Inflammatory macrophage treated with lipopolysaccharide for 1 hour (primary cell): ENCODE results near the gene GOLGA8K.
"Not testable (repeated sequence)": the region's sequence is repeated elsewhere in the genome, so short reads cannot be mapped to it uniquely, and the experiment has no call there.

Experiments
- DNase-seq, 2 donors: peaks; one replicate each; pipeline ENCODE4 v3.0.0-alpha.2; 2020 to 2022

GOLGA8K gene, protein sequence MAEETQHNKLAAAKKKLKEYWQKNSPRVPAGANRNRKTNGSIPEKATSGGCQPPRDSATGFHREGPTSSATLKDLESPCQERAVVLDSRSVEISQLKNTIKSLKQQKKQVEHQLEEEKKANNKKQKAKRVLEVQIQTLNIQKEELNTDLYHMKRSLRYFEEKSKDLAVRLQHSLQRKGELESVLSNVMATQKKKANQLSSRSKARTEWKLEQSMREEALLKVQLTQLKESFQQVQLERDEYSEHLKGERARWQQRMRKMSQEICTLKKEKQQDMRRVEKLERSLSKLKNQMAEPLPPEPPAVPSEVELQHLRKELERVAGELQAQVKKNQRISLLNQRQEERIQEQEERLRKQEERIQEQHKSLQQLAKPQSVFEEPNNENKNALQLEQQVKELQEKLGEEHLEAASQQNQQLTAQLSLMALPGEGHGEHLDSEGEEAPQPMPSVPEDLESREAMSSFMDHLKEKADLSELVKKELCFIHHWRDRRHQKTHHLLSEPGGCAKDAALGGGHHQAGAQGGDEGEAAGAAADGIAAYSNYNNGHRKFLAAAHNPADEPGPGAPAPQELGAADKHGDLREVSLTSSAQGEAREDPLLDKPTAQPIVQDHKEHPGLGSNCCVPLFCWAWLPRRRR

DNA sequence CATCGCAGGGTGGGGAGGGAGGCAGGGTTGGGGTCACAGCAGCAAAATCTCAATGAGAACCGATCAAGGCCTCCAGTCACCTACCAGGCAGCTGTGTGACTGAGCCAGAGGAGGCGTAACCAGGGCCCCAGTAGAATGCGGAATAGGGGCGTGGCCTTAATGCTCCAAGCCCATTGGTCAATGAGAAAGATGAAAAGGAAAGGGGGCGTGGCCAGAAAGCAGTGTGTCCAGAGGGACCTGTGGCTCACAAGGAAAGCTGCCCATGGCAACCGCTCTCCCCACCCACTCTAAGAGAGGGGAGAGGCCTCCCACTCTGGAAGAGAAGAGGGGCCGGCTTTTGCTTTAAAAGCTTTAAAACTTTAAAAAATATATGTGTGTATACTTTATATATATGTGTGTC lies at the start of gene GOLGA8K:
Gene GOLGA8K, minus strand, starts transcription at position 101 of the 400 bp plus-strand sequence. Its CDS starts 98 bp downstream, at position 3.
- not testable (repeated sequence) for DNase-seq

DNA sequence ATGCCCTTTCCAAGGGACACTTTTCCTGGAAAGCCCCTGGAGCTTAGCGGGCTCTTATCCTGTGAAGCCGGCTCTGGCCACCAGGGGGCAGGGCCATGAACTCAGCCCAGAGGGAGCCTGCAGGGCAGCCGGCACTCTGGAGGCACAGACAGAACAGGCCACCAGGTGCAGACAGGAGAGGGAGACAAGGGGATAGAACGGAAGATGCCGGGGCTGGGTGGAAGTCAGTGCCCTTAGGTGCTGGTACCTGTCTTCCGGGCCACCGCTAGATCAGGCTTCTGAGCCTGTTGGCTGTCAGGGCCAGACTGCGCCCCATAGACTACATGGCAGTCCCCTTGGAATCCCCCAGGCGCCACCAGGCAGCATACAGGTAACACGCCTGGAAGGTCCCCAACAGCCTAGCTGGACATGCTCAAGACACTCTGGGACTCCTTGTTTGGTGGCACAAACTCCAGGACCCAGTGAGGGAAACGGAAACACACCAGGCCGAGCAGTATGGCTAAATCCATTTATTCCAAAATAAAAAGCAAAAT lies 37.4 kb upstream of the GOLGA8K start:
- not testable (repeated sequence) for DNase-seq

DNA sequence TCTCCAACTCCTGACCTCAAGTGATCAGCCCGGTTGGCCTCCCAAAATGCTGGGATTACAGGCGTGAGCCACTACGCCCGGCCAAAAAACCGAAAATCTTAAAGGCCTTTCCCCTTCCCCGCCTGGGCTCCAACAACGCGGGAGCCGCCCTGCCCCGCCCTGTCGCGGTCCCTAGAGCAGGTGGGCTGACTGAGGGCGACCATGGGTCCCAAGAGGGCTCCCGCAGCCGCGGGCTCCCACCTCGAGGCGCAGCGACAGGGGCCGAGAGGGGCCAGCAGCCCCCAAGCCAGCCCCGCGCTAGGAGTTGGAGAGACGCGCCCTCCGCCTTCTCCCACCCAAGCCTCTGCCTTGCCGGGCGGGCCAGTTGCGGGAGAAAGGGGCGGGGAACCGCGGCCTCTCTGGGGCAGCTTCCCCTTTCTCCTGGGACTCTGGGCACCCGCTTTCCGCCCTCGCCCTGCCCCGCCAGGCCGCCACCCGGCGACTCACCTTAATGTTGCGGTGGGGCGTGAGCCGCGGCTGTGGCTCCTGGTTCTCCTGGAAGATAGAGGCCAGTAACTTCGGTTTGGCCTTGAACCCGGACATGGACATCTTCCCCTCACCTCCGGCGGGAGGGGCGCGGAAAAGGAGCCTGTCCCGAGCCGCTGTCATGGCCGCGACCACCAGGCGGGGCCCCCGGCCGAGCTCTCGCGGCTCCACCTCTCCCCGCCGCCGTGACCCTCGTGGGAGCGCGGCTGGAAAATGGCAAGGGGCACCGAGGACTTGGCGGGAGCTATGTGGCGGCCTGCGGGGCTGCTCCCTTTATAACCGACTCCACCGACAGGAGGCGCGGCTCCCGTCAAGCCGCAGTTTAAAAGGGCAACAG lies 31.2 kb upstream of the GOLGA8K start:
- not testable (repeated sequence) for DNase-seq

DNA sequence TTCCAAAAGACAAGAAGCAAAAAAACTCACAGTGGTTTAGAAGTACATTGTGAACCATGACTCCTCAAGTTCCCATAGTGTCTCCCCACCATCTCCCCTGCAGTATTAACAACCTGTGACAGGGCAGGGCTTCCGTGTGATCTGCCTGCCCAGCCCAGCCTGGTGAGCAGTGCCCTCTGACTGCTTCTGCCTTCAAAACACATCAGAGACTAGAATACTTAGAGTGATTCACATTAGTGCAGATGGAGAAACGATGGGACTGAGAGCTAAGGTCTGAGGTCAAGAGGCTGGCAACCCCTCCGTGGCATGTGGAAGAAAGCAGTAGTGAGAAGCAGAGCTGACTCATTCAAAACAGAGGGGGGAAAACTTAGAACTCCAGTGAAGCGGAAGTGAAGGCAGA lies 24.5 kb upstream of the GOLGA8K start:
- DNase-seq: not testable (repeated sequence)

DNA sequence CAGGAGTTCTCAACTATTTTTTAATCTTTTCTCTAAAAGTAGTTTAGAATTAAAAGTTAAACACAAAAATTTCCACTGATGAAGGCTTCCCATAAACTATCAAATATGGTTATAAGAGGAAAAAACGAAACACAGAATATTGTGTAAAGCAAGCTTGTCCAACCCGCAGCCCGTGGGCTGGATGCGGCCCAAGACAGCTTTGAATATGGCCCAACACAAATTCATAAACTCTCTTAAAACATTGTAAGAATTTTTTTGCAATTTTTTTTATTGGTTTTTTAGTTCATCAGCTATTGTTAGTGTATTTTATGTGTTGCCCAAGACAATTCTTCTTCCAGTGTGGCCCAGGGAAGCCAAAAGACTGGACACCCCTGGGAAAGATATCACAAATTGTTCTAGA lies 23.4 kb upstream of the GOLGA8K start:
- peak; percentile 0 for DNase-seq

DNA sequence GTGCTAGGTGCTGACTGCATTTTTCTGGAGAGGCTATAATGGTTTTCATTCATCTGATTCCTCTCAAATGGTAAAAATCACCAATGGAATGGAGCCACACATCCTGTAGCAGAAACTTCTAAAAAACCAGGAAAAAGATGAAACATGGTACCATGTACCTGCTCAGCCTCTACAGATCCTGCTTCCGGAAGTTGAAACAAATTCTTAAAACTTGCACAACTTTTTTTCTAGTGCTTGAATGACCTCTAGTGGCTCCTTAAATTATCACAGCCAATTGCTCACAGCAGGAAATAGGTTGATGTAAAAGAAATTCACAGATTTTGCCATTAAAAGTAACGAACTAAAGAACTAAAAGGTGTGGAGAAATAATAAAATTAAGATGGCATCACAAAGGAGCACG lies 4.8 kb upstream of the GOLGA8K start:
- DNase-seq: not testable (repeated sequence)

DNA sequence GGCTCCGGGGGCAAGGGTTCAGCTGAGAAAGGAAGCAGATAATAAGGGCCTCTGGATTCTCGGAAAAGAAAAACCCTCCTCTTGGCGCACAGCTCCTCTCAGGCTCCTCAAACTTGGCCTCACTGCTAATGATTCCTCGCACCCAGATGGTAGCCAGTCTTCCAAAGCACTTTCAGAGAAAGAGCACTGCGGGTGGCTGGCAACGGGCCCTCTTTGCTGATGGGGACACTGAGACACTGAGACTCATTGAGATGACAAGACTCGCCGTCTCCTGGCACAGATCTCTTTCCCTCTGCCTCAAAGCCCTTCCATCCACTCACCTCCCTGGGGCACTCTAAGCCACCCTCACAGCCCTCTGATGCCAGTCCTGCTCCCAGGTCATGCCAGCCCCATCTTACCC lies 6.6 kb downstream of the GOLGA8K start:
- DNase-seq: not testable (repeated sequence)

DNA sequence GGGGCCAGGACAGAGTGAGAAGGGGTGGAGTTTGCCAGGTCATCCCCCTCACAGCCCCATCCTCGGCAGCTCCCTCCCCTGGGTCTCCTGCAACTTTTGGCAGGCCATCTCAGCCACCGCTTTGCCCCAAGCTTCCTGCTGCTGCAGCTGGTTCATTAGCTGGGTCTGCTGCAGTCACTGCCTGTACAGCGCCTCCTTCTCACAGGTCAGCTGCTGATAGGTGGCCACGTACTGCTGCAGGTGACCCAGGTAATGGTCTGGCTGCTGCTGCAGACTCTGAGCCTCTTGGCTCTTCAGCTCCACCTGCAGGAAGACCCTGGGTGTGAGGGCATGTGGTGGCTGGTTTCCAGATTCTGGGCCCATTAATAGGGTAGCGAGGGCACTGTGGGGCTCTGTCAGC lies 8.3 kb downstream of the GOLGA8K start:
- DNase-seq: not testable (repeated sequence)

DNA sequence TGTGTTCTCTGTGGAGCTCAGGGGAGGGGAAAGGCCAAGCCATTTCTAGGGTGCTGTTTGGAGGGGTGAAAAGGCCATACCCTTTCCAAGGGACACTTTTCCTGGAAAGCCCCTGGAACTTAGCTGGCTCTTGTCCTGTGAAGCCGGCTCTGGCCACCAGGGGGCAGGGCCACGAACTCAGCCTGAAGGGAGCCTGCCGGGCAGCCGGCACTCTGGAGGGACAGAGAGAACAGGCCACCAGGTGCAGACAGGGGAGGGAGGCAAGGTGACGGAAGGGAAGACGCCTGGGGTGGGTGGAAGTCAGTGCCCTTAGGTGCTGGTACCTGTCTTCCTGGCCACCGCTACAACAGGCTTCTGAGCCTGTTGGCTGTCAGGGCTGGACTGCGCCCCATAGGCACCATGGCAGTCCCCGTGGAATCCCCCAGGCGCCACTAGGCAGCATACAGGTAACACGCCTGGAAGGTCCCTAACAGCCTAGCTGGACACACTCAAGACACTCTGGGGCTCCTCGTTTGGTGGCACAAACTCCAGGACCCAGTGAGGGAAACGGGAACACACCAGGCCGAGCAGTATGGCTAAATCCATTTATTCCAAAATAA lies 14.9 kb downstream of the GOLGA8K start:
- DNase-seq: not testable (repeated sequence)

DNA sequence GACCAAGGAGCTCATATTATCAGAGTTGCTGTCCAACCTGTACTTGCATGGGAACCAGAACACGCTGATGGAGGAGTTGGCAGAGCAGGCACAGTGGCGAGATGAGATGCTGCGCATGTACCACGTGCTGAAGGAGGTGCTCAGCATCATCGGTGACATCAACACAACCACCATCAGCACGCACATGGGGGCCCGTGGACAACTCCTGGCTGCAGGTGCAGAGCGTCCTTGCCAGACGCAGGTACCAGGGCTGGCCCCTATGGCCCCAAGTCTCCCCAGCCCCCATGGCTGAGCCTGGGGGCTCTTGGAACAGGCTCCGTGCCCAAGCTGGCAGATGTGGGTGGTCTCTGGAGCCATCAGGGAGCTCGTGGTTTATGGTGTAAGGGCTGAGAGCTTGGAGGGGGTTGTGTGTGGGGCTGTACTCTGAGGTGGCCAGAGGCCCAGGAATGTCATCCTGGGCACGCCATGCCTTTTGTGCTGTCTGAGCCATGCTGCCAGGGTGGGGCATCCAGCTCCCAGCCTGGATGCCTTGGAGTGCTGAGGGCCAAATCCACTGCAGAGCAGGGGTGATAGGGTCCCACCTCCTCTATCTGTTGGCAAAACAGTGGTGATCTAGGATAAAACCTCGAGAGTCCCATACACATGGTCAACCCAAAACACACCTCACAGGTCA lies 17.1 kb downstream of the GOLGA8K start:
- not testable (repeated sequence) for DNase-seq

DNA sequence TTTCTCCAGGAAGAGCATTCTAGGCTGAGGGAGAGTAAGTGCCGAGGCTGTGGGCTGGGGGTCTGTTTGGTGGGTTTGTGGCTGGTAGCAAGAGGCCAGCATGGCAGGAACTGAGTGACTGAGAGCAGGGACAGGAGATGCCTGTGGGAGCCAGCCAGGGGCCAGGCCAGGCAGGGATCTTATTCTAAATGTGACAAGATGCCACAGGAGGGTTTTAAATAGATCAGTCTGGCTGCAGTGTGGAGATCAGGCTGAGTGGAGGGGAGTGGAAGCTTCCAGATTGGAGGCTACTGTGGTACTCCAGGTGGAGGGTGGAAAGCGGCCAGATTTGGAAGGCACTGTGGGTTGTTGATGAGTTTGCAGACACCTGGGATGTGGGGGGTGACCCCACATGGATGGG lies 28.9 kb downstream of the GOLGA8K start:
- DNase-seq: not testable (repeated sequence)

DNA sequence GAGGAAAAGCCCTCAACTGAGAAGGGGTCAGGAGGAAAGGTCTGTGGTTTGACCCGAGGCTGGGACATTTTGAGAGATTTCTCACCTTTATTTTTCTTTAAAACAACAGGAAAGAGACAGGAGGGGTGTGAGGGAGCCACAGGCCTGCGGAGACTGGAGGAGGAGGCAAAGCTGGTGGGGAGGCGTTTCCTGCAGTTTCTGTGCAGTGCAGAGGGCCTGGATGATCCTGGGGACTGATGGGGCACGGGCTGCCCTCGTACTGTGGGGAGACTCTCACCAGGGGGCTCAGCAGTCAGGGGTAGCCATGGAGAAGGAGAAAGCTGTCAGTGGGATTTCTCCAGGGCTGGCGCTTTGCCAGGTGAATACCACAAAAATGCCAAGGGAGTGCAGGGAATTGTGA lies 29.4 kb downstream of the GOLGA8K start:
- DNase-seq: not testable (repeated sequence)

DNA sequence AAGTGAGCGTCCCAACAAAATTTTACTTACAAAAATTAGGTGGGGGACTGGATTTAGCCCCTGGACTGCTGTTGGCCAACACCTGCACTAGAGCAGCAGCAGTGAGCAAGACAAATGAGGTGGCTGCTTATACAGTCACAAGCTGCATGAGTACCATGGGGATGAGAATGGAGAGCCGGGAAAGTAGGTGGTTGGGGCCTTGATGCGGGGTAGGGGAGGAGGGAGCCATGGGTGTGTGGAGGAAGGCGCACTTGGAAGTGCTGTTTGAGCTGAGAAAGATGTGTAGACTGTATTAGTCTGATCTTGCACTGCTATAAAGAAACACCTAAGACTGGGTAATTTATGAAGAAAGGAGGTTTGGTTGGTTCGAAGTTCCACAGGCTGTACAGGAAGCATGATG lies 31.0 kb downstream of the GOLGA8K start:
- not testable (repeated sequence) for DNase-seq

DNA sequence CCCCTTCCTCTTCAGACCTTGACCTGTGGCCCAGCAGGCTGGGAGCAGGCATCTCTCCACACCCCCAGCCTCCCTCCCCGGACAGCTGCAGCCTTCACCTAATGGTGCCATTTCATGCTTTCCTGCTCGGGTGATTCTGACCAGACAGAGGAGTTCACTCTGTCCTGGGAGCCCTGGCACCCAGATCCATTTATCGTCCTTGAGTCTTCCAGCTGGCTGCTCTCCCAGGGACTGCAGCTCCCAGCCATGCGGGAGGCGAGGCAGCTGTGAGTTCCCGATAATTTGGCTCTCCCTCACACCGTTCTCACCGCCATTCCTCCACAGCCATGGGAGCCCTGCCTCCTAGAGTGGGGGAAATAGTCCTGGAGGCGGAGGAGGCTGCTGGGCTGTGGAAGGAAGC lies 32.6 kb downstream of the GOLGA8K start:
- not testable (repeated sequence) for DNase-seq

DNA sequence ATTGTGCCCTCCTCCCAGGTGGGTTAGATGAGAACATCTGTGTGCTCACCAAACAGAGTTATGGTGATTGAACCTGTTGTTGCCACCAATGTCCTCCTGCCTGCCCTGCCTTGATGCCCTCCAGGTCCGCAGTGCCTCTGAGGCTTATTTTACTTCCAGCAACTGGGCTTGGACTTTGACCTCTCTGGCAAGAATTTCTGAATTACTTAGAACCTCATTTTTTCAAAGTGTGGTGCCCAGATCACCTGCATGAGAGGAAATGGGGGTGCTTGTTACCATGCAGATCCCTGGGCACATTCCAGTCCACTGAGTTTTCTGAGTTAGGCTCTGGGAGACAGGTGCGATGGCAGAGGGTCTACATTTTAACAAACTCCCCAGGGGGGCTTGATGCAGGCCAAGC lies 33.0 kb downstream of the GOLGA8K start:
- DNase-seq: not testable (repeated sequence)

DNA sequence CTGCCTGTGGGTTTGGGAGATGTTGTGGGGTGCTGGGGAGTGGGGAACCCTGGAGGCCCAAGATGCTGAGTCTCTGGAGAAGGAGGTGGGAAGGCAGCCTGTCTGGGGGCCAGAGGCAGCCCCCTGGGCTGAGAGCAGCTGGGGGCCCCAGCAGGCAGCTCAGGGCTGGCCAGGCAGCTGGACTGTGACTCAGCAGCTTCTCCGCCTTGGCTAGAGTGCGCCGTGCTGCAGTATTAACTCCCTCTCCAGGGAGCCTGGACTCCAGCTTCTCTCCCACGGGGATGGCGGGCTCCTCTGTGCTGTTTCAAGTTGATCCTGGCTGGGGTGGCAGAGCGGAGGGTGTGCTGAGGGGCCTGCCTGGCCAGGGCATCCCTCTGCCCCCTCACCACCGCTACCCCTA lies 36.6 kb downstream of the GOLGA8K start:
- DNase-seq: not testable (repeated sequence)

DNA sequence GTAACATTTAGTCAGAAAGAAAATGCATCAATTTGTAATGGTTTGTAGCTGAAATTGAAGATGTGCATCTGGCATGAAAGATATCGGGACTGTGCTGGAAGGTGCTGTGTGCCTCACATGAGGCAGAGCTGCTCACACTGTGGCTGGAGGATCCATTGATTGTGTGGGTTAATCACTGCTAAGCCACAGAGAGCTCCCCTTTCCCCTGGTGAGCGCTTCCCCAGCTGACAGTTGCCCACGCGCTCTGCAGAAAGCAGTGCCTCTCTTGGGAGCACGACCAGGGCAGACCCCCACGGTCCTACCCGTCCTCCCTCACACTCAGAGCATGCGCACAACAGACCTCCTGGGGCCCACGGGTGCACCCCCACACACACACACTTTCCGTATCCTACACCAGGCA lies 37.1 kb downstream of the GOLGA8K start:
- not testable (repeated sequence) for DNase-seq

DNA sequence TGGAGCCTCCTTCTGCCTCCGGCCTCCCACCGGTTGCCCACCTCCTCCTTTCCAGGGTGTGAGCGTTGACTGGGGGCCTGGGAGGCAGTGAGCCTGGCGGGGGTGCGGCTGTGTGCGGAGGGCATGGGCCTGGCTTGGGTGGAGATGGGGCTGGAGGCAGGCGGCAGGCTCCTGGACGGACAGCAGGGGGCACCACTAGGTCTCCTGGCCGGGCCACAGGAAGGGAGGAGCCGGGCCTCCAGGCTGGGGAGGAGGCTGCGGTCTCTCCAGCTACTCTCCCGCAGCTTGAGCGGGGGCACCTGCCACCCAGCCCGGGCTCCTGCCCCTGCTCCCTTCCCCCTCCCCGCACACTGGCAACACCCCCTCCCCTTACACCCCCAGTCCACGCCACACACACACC lies 38.1 kb downstream of the GOLGA8K start:
- not testable (repeated sequence) for DNase-seq

DNA sequence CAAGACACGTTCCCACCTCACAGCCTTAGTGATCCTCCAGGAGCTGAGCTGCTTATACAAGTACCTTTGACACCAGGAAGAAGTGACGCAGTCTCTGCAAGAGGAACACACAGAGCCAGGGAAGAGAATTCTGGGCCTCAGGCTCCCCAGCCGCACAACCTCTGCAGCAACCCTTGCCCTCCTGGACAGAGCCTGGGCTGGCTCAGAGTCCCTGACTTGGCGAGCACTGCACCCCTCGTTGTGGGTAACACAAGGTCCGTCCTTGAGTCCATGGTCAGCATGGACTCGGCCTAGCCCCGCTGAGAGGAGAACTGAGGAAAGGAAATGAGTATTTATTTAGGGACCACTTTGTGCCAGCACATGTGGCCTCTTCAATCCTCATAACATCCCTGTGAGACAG lies 39.6 kb downstream of the GOLGA8K start:
- DNase-seq: not testable (repeated sequence)

DNA sequence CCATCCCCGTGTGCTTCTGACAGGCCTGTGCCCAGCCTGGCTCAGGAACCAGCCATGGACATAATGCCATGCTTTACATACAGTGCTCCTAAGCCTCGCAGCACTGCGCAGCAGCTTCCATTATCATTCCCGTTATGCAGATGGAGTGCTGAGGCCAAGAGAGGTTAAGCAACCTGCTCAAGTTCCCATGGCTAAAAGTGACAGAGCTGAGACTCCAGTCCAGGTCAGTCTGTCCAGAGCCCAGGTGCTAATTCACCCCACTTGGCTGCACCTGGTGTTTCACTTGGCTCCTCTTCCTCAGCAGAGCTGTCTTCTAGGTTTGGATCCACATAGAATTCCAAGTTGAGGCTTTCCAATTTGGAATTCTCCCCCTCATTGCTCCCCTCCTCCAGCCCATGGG lies 41.4 kb downstream of the GOLGA8K start:
- DNase-seq: not testable (repeated sequence)

DNA sequence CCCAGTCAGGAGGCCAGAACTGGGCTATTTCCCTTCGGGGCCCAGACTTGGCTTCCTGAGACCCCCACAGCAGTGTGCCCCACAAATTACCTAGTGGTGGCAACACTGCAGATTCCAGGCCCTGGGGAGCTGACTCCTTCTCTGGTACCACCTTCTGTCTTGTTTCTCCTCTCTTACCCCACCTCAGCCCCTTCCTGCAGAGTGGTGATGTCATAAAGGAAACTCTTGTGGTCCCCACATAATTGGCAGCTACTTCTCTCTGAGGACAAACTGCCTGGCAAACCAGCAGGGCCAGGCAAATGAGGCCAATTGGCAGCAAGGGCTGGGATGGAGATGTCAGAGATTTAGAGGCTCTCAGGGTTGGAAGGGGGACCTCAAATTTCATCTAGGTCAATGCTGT lies 44.6 kb downstream of the GOLGA8K start:
- DNase-seq: not testable (repeated sequence)

DNA sequence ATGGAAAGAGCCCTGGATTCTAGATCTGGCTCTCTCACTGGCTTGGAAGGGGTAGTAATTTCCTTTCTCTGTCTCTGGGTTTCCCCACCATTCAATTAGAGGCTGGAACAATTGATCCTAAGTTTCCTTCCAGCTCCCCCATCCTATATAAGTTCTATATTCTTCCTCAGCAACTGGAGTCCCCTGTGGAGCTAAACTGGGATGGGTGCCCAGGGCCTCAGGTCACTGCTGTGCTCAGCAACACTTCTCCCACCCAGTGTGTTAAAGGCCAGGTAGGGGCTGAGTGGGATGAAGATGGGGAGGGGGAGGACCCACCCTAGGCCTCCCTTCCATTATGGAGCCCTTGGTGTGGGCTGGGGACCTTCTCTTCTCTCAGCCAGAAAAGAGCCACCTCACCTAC lies 46.2 kb downstream of the GOLGA8K start:
- DNase-seq: not testable (repeated sequence)
